Neural progenitor cell (in vitro differentiated cells): ENCODE measurements around the gene TBL1X. TPM values are rescaled to one million over a fixed set of nuclear protein-coding genes. Genes with fewer than 3 reads are reported as not detected.

Experiments
- DNase-seq: peaks from one replicate; pipeline ENCODE4 v3.0.0-alpha.2; 2016; ENCODE audit warnings: low spot score
- H2AFZ ChIP-seq: fragments of 200-600 bp; sonication (generic); replicated peaks from 2 replicates; pipeline ENCODE4 v1.6.1; 2016; ENCODE audit warnings: antibody characterized with exemption
- H3F3A ChIP-seq: fragments of 200-600 bp; sonication (generic); 2 replicates; pipeline ENCODE4 v1.6.1; 2016; ENCODE audit warnings: antibody characterized with exemption, low read depth
- H3K27ac ChIP-seq: fragments of 200-600 bp; sonication (generic); 2 replicates; pipeline ENCODE4 v1.5.1; 2016; ENCODE audit warnings: mild to moderate bottlenecking
- H3K27me3 ChIP-seq: fragments of 200-600 bp; sonication (generic); 2 replicates; pipeline ENCODE4 v1.6.1; 2016; ENCODE audit warnings: mild to moderate bottlenecking, moderate library complexity
- H3K36me3 ChIP-seq: fragments of 200-600 bp; sonication (generic); 2 replicates; pipeline ENCODE4 v1.5.1; 2016
- H3K4me1 ChIP-seq: fragments of 200-600 bp; sonication (generic); 2 replicates; pipeline ENCODE4 v1.6.1; 2016; ENCODE audit warnings: mixed run types
- H3K4me2 ChIP-seq: fragments of 200-600 bp; sonication (generic); 2 replicates; pipeline ENCODE4 v1.6.1; 2016
- H3K4me3 ChIP-seq: fragments of 200-600 bp; sonication (generic); 2 replicates; pipeline ENCODE4 v1.5.1; 2016
- H3K79me2 ChIP-seq: fragments of 200-600 bp; sonication (generic); 2 replicates; pipeline ENCODE4 v1.6.1; 2016; ENCODE audit warnings: low read depth
- H3K9ac ChIP-seq: fragments of 200-600 bp; sonication (generic); 2 replicates; pipeline ENCODE4 v1.6.1; 2016
- H3K9me3 ChIP-seq: fragments of 200-600 bp; sonication (generic); 2 replicates; pipeline ENCODE4 v1.5.1; 2016; ENCODE audit warnings: low read depth
- H4K20me1 ChIP-seq: fragments of 200-600 bp; sonication (generic); 2 replicates; pipeline ENCODE4 v1.6.1; 2016; ENCODE audit warnings: low read depth
- H3K27ac Mint-ChIP-seq: 3 replicates; pipeline ENCODE4 v1.8.0; 2021; ENCODE audit warnings: mixed read lengths
- H3K27me3 Mint-ChIP-seq: 2 replicates; pipeline ENCODE4 v1.8.0; 2022; ENCODE audit warnings: low read depth, mild to moderate bottlenecking, inconsistent platforms, moderate library complexity, mixed read lengths; ENCODE audit not compliant: insufficient read depth
- H3K36me3 Mint-ChIP-seq: 3 replicates; pipeline ENCODE4 v1.8.0; 2021; ENCODE audit warnings: mixed read lengths
- H3K4me1 Mint-ChIP-seq: 3 replicates; pipeline ENCODE4 v1.8.0; 2021; ENCODE audit warnings: mixed read lengths
- H3K4me3 Mint-ChIP-seq: 3 replicates; pipeline ENCODE4 v1.8.0; 2021; ENCODE audit warnings: mild to moderate bottlenecking, moderate library complexity, mixed read lengths
- H3K9me3 Mint-ChIP-seq: 3 replicates; pipeline ENCODE4 v1.8.0; 2020; ENCODE audit warnings: mixed read lengths
- CTCF ChIP-seq: fragments of 200-600 bp; sonication (generic); IDR thresholded peaks from 2 replicates; pipeline ENCODE4 v1.5.1; 2017; ENCODE audit warnings: antibody characterized with exemption, mild to moderate bottlenecking
- EZH2 ChIP-seq: fragments of 200-600 bp; sonication (generic); IDR thresholded peaks from 2 replicates; pipeline ENCODE4 v1.6.1; 2017; ENCODE audit warnings: antibody characterized with exemption, mild to moderate bottlenecking, moderate library complexity
- EZH2phosphoT487 ChIP-seq: fragments of 200-600 bp; sonication (generic); IDR thresholded peaks from 2 replicates; pipeline ENCODE4 v1.6.1; 2017; ENCODE audit warnings: antibody characterized with exemption
- total RNA-seq: library from RNA; depleted of rRNA; stranded (reverse); fragments of >200 nt; gene quantifications from 2 replicates; pipeline ENCODE4 v1.2.3, GENCODE V29; 2015; ENCODE audit warnings: low replicate concordance

Gene TBL1X
- total RNA-seq, 1 donor from 2014 or later = 35.7 TPM

GRCh38 chrX:9518889-9519288 is 54.0 kb downstream of the TBL1X start:
- DNase-seq = no peak
- H3K9me3 ChIP-seq = no peaks in the 10 kb centered on the region
- Mint-ChIP-seq H3K27me3 (peaks cover 5% of the 10 kb centered on the region), H3K27ac (peak overlapping the region; percentile 70), H3K9me3 (no peaks in the 10 kb centered on the region), H3K36me3 (no peaks in the 10 kb centered on the region), H3K4me1 (peaks cover 54% of the 10 kb centered on the region), H3K4me3 (no peak overlapping the region)
- H3K27me3 ChIP-seq = no peaks in the 10 kb centered on the region
- H3K9ac ChIP-seq = no peak overlapping the region
- no peaks in the 10 kb centered on the region for H3K4me1 ChIP-seq
- no peak overlapping the region for H2AFZ ChIP-seq
- H4K20me1 ChIP-seq = peaks cover 54% of the 10 kb centered on the region
- H3K4me2 ChIP-seq = no peak overlapping the region
- H3K79me2 ChIP-seq = peaks cover 62% of the 10 kb centered on the region
- no peaks in the 10 kb centered on the region for H3F3A ChIP-seq
- H3K27ac ChIP-seq = no peak overlapping the region
- TF ChIP-seq EZH2 = no peak
- TF ChIP-seq CTCF = no peak
- TF ChIP-seq EZH2phosphoT487 = no peak
- H3K36me3 ChIP-seq = no peaks in the 10 kb centered on the region
- no peak overlapping the region for H3K4me3 ChIP-seq

- H3K4me1 Mint-ChIP-seq = peaks cover 59% of the 10 kb centered on the region
- Histone ChIP-seq H3K4me1 (no peaks in the 10 kb centered on the region), H3K9me3 (no peaks in the 10 kb centered on the region), H3K4me3 (no peak overlapping the region), H3F3A (no peaks in the 10 kb centered on the region), H3K27ac (no peak overlapping the region), H3K36me3 (no peaks in the 10 kb centered on the region), H3K79me2 (peaks cover 65% of the 10 kb centered on the region), H4K20me1 (peaks cover 54% of the 10 kb centered on the region), H3K27me3 (no peaks in the 10 kb centered on the region), H3K4me2 (no peak overlapping the region), H2AFZ (no peak overlapping the region), H3K9ac (no peak overlapping the region)
- no peak for TF ChIP-seq CTCF
- TF ChIP-seq EZH2 = no peak
- TF ChIP-seq EZH2phosphoT487 = no peak
- no peaks in the 10 kb centered on the region for H3K9me3 Mint-ChIP-seq
- DNase-seq = no peak
- H3K27me3 Mint-ChIP-seq = peaks cover 5% of the 10 kb centered on the region
- no peak overlapping the region for H3K27ac Mint-ChIP-seq
- H3K4me3 Mint-ChIP-seq = no peak overlapping the region
- H3K36me3 Mint-ChIP-seq = peaks cover 4% of the 10 kb centered on the region
Observed at GRCh38 chrX:9519546-9520216, 54.8 kb downstream of the TBL1X start.

- no peak for TF ChIP-seq CTCF
- no peak for TF ChIP-seq EZH2
- no peak for TF ChIP-seq EZH2phosphoT487
- Histone ChIP-seq H3F3A (no peaks in the 10 kb centered on the region), H3K27ac (no peak overlapping the region), H4K20me1 (peaks cover 54% of the 10 kb centered on the region), H3K9me3 (no peaks in the 10 kb centered on the region), H3K27me3 (no peaks in the 10 kb centered on the region), H3K36me3 (no peaks in the 10 kb centered on the region), H3K9ac (no peak overlapping the region), H2AFZ (no peak overlapping the region), H3K4me2 (no peak overlapping the region), H3K4me3 (no peak overlapping the region), H3K4me1 (peaks cover under 1% of the 10 kb centered on the region), H3K79me2 (peaks cover 71% of the 10 kb centered on the region)
- no peak overlapping the region for H3K4me3 Mint-ChIP-seq
- H3K9me3 Mint-ChIP-seq = no peaks in the 10 kb centered on the region
- H3K27me3 Mint-ChIP-seq = peaks cover 5% of the 10 kb centered on the region
- H3K27ac Mint-ChIP-seq = no peak overlapping the region
- peaks cover 64% of the 10 kb centered on the region for H3K4me1 Mint-ChIP-seq
- H3K36me3 Mint-ChIP-seq = peaks cover 4% of the 10 kb centered on the region
- no peak for DNase-seq
Observed at GRCh38 chrX:9520217-9520590, 55.3 kb downstream of the TBL1X start.
